ENCODE measurements around the gene LATS1. TPM values are rescaled to one million over a fixed set of nuclear protein-coding genes. Genes with fewer than 3 reads are reported as not detected.

The LATS1 gene
- total and polyA plus RNA-seq, 10 of the 15 experiments (the other 5 are each of a cell fraction or from before 2014, with no cell fraction given), result 2.1 to 15.6 (median 11.0) TPM

- DNase-seq (ENCODE audit: low read depth, low spot score), result peak; percentile 69
- no peaks in the 10 kb centered on the region for H3K36me3 ChIP-seq (ENCODE audit: control insufficient read depth in 2 of 2, insufficient read depth in 2 of 2, low read length in 1 of 2)
- H3K9ac ChIP-seq (ENCODE audit: control insufficient read depth, insufficient read depth, low read length), result peak within 1 kb of the TSS; percentile 89
- FAIRE-seq, result no peak
- peak within 1 kb of the TSS; percentile 80 for H3K27ac ChIP-seq (ENCODE audit: control insufficient read depth, insufficient read depth)
- SMC1A ChIA-PET (ENCODE audit: uncharacterized antibody, unreplicated experiment), result interaction anchor here (0.8 to 1.4 kb wide), 4 partner anchors 11 to 204 kb away, joined by 3 to 4 read pairs (median 4); partner anchors contain the start of genes LATS1 and PPIL4
- POLR2A ChIA-PET, result interaction anchor here (1.0 to 2.5 kb wide), 3 partner anchors 12 to 32 kb away, joined by 3 to 11 read pairs (median 3); partner anchors contain the start of gene LATS1
- under 1% methylated on average over 60 of the region's 60 CpGs for WGBS (ENCODE audit: insufficient coverage, insufficient replicate concordance, low lambda C conversion rate, missing lambda C conversion rate)
- in situ Hi-C loops (cut with MboI), result no loop called here
- no peaks in the 10 kb centered on the region for H3K9me3 ChIP-seq (replicated peaks; ENCODE audit: control insufficient read depth, insufficient read depth, low read length)
- intact Hi-C loops (cut with micrococcal nuclease; ENCODE audit: unreplicated experiment), result loop anchor here (2.0 to 5.0 kb wide), 2 partner anchors 31 to 182 kb away; partner anchors contain the start of genes GINM1 and LATS1
- H3K4me1 ChIP-seq (ENCODE audit: control insufficient read depth, insufficient read depth, low read length), result peaks cover 8% of the 10 kb centered on the region
- CTCF ChIA-PET, result interaction anchor here (1.1 kb wide), 1 partner anchor 14 kb away, joined by 4 read pairs; no protein-coding TSS in a partner anchor
- peaks cover 53% of the 10 kb centered on the region for H3K79me2 ChIP-seq (ENCODE audit: control insufficient read depth, insufficient read depth, low read length)
- no peaks in the 10 kb centered on the region; the same call in 1 of the 2 replicates for H4K20me1 ChIP-seq (ENCODE audit: control insufficient read depth, insufficient read depth)
- RAD21 ChIA-PET (ENCODE audit: unreplicated experiment), result interaction anchor here (0.9 to 1.2 kb wide), 2 partner anchors 14 to 31 kb away, joined by 3 read pairs; no protein-coding TSS in a partner anchor
- TSS peak; percentile 58 for BruUV-seq (replicated peaks)
- H3K4me3 ChIP-seq, result peak within 1 kb of the TSS; percentile 90
- peak within 1 kb of the TSS; percentile 88 for H3K4me2 ChIP-seq (ENCODE audit: control insufficient read depth, insufficient read depth)
- peak within 1 kb of the TSS; percentile 98 for H2AFZ ChIP-seq (ENCODE audit: control insufficient read depth, low read depth, low read length)
- H3K27me3 ChIP-seq (replicated peaks in 1 of 2; ENCODE audit: control insufficient read depth in 2 of 2, insufficient read depth in 2 of 2, low read length in 1 of 2), result no peaks in the 10 kb centered on the region
- ATAC-seq, result peak; percentile 93
- TF ChIP-seq BMI1 (IDR thresholded peaks at IDR 0.05; ENCODE audit: borderline replicate concordance) (no peak), RUNX3 (IDR thresholded peaks at IDR 0.05; ENCODE audit: low read length) (no peak; the same call in 1 of the 2 replicates), BHLHE40 (IDR thresholded peaks at IDR 0.05; ENCODE audit: borderline replicate concordance in 1 of 2, low read depth in 2 of 2, low read length in 1 of 2) (peak in 1 of 2 experiments; percentile 12; a peak in 1 of 4 replicates), ZNF24 (IDR thresholded peaks at IDR 0.05) (no peak), MEF2A (IDR thresholded peaks at IDR 0.05; ENCODE audit: insufficient read depth, low read depth, low read length) (no peak), SUZ12 (IDR thresholded peaks at IDR 0.05; ENCODE audit: unreplicated experiment) (no peak), PAX5 (IDR thresholded peaks at IDR 0.05; ENCODE audit: borderline replicate concordance, low read depth, low read length) (no peak), USF2 (IDR thresholded peaks at IDR 0.05; ENCODE audit: borderline replicate concordance, low read depth, low read length) (no peak), DPF2 (IDR thresholded peaks at IDR 0.05) (peak; percentile 86; the same call in 1 of the 2 replicates), CTCF (IDR thresholded peaks at IDR 0.05 in 2 of 3, conservative IDR thresholded peaks at IDR 0.05 in 1 of 3; ENCODE audit: control insufficient read depth in 2 of 3, extremely low read depth in 1 of 3, insufficient read depth in 1 of 3, low read depth in 3 of 3, low read length in 3 of 3) (no peak), PAX8 (IDR thresholded peaks at IDR 0.05) (no peak), EZH2 (IDR thresholded peaks at IDR 0.05; ENCODE audit: borderline replicate concordance, control insufficient read depth, low read depth, low read length) (no peak), BACH1 (IDR thresholded peaks at IDR 0.05; ENCODE audit: borderline replicate concordance) (0 out of 2 replicates have a peak, but pooled peaks have one; percentile 17), ZNF687 (IDR thresholded peaks at IDR 0.05) (peak; percentile 94), RCOR1 (conservative IDR thresholded peaks at IDR 0.05; ENCODE audit: low read depth, low read length) (no peak), NR2F1 (conservative IDR thresholded peaks at IDR 0.05) (0 out of 2 replicates have a peak, but pooled peaks have one; percentile 24), NR2C2 (IDR thresholded peaks at IDR 0.05; ENCODE audit: borderline replicate concordance, control insufficient read depth, insufficient read length, low read depth) (no peak)
Observed at GRCh38 chr6:149749594-149750135, 31.8 kb upstream of the LATS1 start, which contains the start of gene PCMT1. Gene PCMT1, plus strand, starts transcription at chr6:149749741. Its CDS starts 161 bp downstream, at chr6:149749902.

All from GM12878 (cell line).